ENCODE data around the gene FGD2.

Gene FGD2

DNA sequence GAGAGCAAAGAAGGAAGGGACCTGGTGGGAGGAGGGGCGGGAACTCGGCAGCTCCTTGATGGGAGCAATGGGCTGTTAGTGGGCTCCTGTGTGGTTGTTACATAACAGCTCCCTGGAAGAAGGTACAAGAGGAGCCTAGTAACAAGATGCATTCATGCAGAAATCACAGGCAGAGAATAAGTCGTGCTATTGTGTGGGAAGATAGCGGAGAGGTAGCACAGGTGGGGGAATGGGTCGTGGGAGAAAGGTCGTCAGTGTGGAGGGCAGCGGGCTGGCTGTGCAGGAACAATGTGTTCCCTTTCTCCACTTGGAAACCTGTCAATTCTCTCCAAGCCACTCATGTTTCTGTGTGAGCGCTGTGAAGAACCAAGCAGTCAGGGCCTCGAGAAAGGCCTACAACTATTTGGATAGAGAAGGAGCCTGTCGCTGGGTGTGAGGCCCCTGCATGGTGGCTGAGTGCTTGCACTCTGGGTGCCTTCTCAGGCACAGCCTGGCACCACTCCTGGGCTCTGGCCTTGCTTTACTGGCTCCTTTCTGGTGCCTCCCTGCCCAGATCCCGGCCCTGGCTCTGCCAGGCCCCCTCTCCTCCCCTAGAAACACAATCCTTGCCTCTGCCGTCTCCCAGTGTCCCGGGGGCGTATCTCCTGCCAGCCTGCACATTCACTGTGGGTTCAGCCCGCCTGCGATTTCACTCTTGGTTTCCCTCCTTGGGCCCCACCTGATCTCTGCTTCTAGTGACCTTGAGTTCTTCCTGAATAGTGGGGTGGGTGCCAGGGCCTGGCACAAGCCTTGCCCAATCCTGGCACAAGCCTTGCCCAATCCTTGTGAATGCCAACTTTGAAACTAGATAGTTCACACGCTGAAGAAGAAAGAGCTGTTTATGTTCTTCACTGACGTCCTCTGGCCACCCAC, 7.4 kb upstream of the FGD2 start:
- Histone ChIP-seq H3K9ac (ENCODE audit: low read length) (no peak overlapping the region), H3K4me2 (ENCODE audit: low read length) (no peak overlapping the region), H4K20me1 (ENCODE audit: insufficient read depth, low read length) (no peaks in the 10 kb centered on the region), H3K79me2 (ENCODE audit: insufficient read depth, low read length) (no peaks in the 10 kb centered on the region), H3K27ac (ENCODE audit: low read depth, low read length, poor library complexity, severe bottlenecking) (no peak overlapping the region), H3K9me3 (ENCODE audit: low read length) (no peaks in the 10 kb centered on the region), H3F3A (ENCODE audit: insufficient read depth, low read length) (no peaks in the 10 kb centered on the region), H3K36me3 (ENCODE audit: insufficient read depth, low read length) (no peaks in the 10 kb centered on the region), H3K4me3 (ENCODE audit: low read depth, low read length, poor library complexity, severe bottlenecking) (no peak overlapping the region), H2AFZ (ENCODE audit: low read length) (no peak overlapping the region), H3K4me1 (ENCODE audit: insufficient read depth, low read length, severe bottlenecking) (no peaks in the 10 kb centered on the region), H3K27me3 (ENCODE audit: insufficient read depth, low read length) (peaks cover 5% of the 10 kb centered on the region; the same call in 1 of the 2 replicates), H3K9me2 (ENCODE audit: low read depth, low read length) (no peaks in the 10 kb centered on the region)
- no peak for TF ChIP-seq EZH2 (IDR thresholded peaks at IDR 0.05; ENCODE audit: borderline replicate concordance, low read length)

DNA sequence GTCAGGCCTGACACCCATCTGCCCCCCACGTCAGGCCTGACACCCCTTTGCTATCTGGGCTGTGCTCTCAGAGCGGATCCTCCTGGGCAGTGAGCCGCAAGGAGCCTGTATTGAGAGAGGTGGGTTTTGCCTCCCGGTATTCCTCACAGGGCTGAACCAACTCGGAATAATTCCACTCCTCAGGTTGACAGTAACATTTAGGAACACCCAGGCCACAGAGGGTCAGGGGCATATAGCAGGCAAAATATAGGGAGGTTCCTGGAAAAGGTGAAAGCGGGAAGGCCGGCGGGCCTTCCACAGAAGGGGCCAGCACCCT, 6.8 kb upstream of the FGD2 start:
- no peaks in the 10 kb centered on the region for H4K20me1 ChIP-seq (ENCODE audit: insufficient read depth, low read length)
- H3K4me1 ChIP-seq (ENCODE audit: insufficient read depth, low read length, severe bottlenecking): no peaks in the 10 kb centered on the region
- H3K79me2 ChIP-seq (ENCODE audit: insufficient read depth, low read length): no peaks in the 10 kb centered on the region
- H3K4me3 ChIP-seq (ENCODE audit: low read depth, low read length, poor library complexity, severe bottlenecking): no peak overlapping the region
- no peak overlapping the region for H3K27ac ChIP-seq (ENCODE audit: low read depth, low read length, poor library complexity, severe bottlenecking)
- TF ChIP-seq, protein P1, sequence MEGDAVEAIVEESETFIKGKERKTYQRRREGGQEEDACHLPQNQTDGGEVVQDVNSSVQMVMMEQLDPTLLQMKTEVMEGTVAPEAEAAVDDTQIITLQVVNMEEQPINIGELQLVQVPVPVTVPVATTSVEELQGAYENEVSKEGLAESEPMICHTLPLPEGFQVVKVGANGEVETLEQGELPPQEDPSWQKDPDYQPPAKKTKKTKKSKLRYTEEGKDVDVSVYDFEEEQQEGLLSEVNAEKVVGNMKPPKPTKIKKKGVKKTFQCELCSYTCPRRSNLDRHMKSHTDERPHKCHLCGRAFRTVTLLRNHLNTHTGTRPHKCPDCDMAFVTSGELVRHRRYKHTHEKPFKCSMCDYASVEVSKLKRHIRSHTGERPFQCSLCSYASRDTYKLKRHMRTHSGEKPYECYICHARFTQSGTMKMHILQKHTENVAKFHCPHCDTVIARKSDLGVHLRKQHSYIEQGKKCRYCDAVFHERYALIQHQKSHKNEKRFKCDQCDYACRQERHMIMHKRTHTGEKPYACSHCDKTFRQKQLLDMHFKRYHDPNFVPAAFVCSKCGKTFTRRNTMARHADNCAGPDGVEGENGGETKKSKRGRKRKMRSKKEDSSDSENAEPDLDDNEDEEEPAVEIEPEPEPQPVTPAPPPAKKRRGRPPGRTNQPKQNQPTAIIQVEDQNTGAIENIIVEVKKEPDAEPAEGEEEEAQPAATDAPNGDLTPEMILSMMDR (IDR thresholded peaks at IDR 0.05; ENCODE audit: low read length): no peak
- TF ChIP-seq EZH2 (IDR thresholded peaks at IDR 0.05; ENCODE audit: borderline replicate concordance, low read length): no peak
- H3F3A ChIP-seq (ENCODE audit: insufficient read depth, low read length): no peaks in the 10 kb centered on the region
- no peaks in the 10 kb centered on the region for H3K36me3 ChIP-seq (ENCODE audit: insufficient read depth, low read length)
- H3K9ac ChIP-seq (ENCODE audit: low read length): no peak overlapping the region
- H2AFZ ChIP-seq (ENCODE audit: low read length): no peak overlapping the region
- H3K27me3 ChIP-seq (ENCODE audit: insufficient read depth, low read length): peaks cover 5% of the 10 kb centered on the region; the same call in 1 of the 2 replicates
- H3K4me2 ChIP-seq (ENCODE audit: low read length): no peak overlapping the region
- H3K9me3 ChIP-seq (ENCODE audit: low read length): no peaks in the 10 kb centered on the region
- H3K9me2 ChIP-seq (ENCODE audit: low read depth, low read length): no peaks in the 10 kb centered on the region

DNA sequence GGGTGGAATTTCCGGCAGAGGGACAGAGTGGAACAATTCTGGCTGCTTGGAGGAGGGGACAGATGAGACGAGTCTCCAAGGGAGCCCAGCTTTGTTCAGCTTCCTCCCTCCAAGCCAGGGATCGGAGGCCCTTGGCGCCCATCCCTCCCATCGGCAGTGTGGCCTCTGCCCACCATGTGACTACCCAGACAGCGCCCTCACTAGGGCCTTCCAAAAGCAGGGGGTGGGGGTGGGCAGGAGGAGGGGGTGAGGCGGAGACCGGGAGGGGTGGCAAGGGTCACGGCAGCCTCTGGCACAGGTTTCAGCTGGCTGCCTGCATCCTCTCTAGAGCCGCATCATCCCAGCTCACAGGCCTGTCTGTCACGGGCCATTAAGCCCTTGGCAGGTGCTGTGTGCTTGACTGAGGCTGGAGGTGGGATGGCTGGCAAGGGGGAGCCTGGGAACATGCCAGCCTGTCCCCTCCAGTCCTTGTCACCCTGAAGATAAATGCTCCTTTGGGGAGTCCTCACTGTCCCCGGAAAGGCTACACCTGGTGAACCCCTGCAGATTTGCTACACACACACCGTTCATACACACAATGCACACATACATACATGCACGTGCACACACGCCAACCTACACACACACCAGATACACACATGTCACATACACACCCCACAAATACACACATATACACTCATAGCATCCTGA, 6.2 kb upstream of the FGD2 start:
- Histone ChIP-seq H3K27ac (ENCODE audit: low read depth, low read length, poor library complexity, severe bottlenecking) (no peak overlapping the region), H3K4me3 (ENCODE audit: low read depth, low read length, poor library complexity, severe bottlenecking) (no peak overlapping the region), H3K4me1 (ENCODE audit: insufficient read depth, low read length, severe bottlenecking) (peaks cover 4% of the 10 kb centered on the region), H3K9ac (ENCODE audit: low read length) (no peak overlapping the region), H4K20me1 (ENCODE audit: insufficient read depth, low read length) (no peaks in the 10 kb centered on the region), H3K79me2 (ENCODE audit: insufficient read depth, low read length) (no peaks in the 10 kb centered on the region), H3K27me3 (ENCODE audit: insufficient read depth, low read length) (peaks cover 5% of the 10 kb centered on the region; the same call in 1 of the 2 replicates), H3K4me2 (ENCODE audit: low read length) (no peak overlapping the region), H3K9me2 (ENCODE audit: low read depth, low read length) (no peaks in the 10 kb centered on the region), H3F3A (ENCODE audit: insufficient read depth, low read length) (no peaks in the 10 kb centered on the region), H3K36me3 (ENCODE audit: insufficient read depth, low read length) (no peaks in the 10 kb centered on the region), H2AFZ (ENCODE audit: low read length) (no peak overlapping the region), H3K9me3 (ENCODE audit: low read length) (no peaks in the 10 kb centered on the region)
- no peak for TF ChIP-seq EZH2 (IDR thresholded peaks at IDR 0.05; ENCODE audit: borderline replicate concordance, low read length)
- TF ChIP-seq, protein P1 (IDR thresholded peaks at IDR 0.05; ENCODE audit: low read length): no peak

Measured in OCI-LY1 (cell line).